PC-3 (cell line): ENCODE measurements around the gene APOA1. TPM values are rescaled to one million over a fixed set of nuclear protein-coding genes. Genes with fewer than 3 reads are reported as not detected.
A peak's percentile ranks its signal among the peaks of the same experiment; 100 is the strongest.

Experiments
- ATAC-seq: fragments of 200-7000 bp; cut with Tn5 transposase; 2 replicates; pipeline ENCODE4 v1.9.1; 2020; ENCODE audit warnings: mild to moderate bottlenecking, moderate library complexity
- Bru-seq: library from RNA; stranded (reverse); fragments of 400-500 nt; gene quantifications from one replicate; lab custom pipeline; 2021; lab: Mats Ljungman, UMichigan
- BruChase-seq, 2 experiments: library from RNA; stranded (reverse); fragments of 400-500 nt; gene quantifications; one replicate each; lab custom pipeline; 2021; lab: Mats Ljungman, UMichigan
- BruUV-seq: library from RNA; stranded (reverse); fragments of 400-500 nt; replicated peaks from 2 replicates; lab custom pipeline; 2021; lab: Mats Ljungman, UMichigan
- CTCF ChIA-PET: fragments of 300-600 bp; sonication (Branson Sonifier 250); formaldehyde crosslinking; loops from one replicate; lab custom pipeline; 2022; ENCODE audit warnings: antibody characterized with exemption; lab: Charles Lee
- POLR2A ChIA-PET: fragments of 300-600 bp; sonication (Branson Sonifier 250); formaldehyde crosslinking; loops from one replicate; lab custom pipeline; 2022; ENCODE audit warnings: antibody characterized with exemption; ENCODE audit not compliant: unreplicated experiment; lab: Charles Lee
- DNase-seq: peaks from one replicate; pipeline ENCODE4 v3.0.0-alpha.2; 2015
- H2AFZ ChIP-seq: fragments of 300-600 bp; sonication (generic); 2 replicates; pipeline ENCODE4 v1.6.0; 2016; ENCODE audit warnings: antibody characterized with exemption, low read length
- H3F3A ChIP-seq: fragments of 300-600 bp; sonication (generic); one replicate; pipeline ENCODE4 v1.6.0; 2017; ENCODE audit warnings: antibody characterized with exemption, low read length, control low read depth, mild to moderate bottlenecking; ENCODE audit not compliant: unreplicated experiment
- H3K27ac ChIP-seq: fragments of 300-600 bp; sonication (generic); 2 replicates; pipeline ENCODE4 v1.5.1; 2016; ENCODE audit warnings: mild to moderate bottlenecking, low read length
- H3K27me3 ChIP-seq: fragments of 300-600 bp; sonication (generic); 2 replicates; pipeline ENCODE4 v1.6.1; 2016; ENCODE audit warnings: low read length, mixed read lengths
- H3K36me3 ChIP-seq: fragments of 300-600 bp; sonication (generic); 2 replicates; pipeline ENCODE4 v1.6.1; 2016; ENCODE audit warnings: low read depth, mixed run types, low read length, mixed read lengths
- H3K4me1 ChIP-seq: fragments of 300-600 bp; sonication (generic); 2 replicates; pipeline ENCODE4 v1.5.1; 2016; ENCODE audit warnings: low read length; ENCODE audit not compliant: insufficient read depth
- H3K4me2 ChIP-seq: fragments of 300-600 bp; sonication (generic); 2 replicates; pipeline ENCODE4 v1.6.0; 2016; ENCODE audit warnings: low read length
- H3K4me3 ChIP-seq: fragments of 300-600 bp; sonication (generic); 2 replicates; pipeline ENCODE4 v1.5.1; 2016; ENCODE audit warnings: mild to moderate bottlenecking, low read length, mixed read lengths
- H3K79me2 ChIP-seq: fragments of 300-600 bp; sonication (generic); 2 replicates; pipeline ENCODE4 v1.6.1; 2017; ENCODE audit warnings: low read length, mixed read lengths
- H3K9ac ChIP-seq: fragments of 300-600 bp; sonication (generic); 2 replicates; pipeline ENCODE4 v1.6.0; 2016; ENCODE audit warnings: mild to moderate bottlenecking, low read length
- H3K9me2 ChIP-seq: fragments of 300-600 bp; sonication (generic); replicated peaks from 2 replicates; pipeline ENCODE4 v1.6.1; 2016; ENCODE audit warnings: mixed run types, low read length, mixed read lengths
- H3K9me3 ChIP-seq: fragments of 300-600 bp; sonication (generic); 2 replicates; pipeline ENCODE4 v1.6.1; 2016; ENCODE audit warnings: low read length, mixed read lengths
- H4K20me1 ChIP-seq: fragments of 300-600 bp; sonication (generic); 2 replicates; pipeline ENCODE4 v1.6.1; 2016; ENCODE audit warnings: low read length, mixed read lengths
- CTCF ChIP-seq: fragments of 300-600 bp; sonication (generic); conservative IDR thresholded peaks from 2 replicates; pipeline ENCODE4 v1.5.1; 2017; ENCODE audit warnings: antibody characterized with exemption, low read depth, mild to moderate bottlenecking, low read length
- EZH2 ChIP-seq: fragments of 300-600 bp; sonication (generic); IDR thresholded peaks from one replicate; pipeline ENCODE4 v1.6.1; 2017; ENCODE audit warnings: antibody characterized with exemption, mild to moderate bottlenecking, low read length; ENCODE audit not compliant: unreplicated experiment
- EZH2phosphoT487 ChIP-seq: fragments of 300-600 bp; sonication (generic); IDR thresholded peaks from 2 replicates; pipeline ENCODE4 v1.6.1; 2018; ENCODE audit warnings: mild to moderate bottlenecking, antibody characterized with exemption, low read length, borderline replicate concordance
- intact Hi-C: fragments of 100-400 bp; cut with micrococcal nuclease; formaldehyde crosslinking; loops from 2 replicates; pipeline ENCODE4 v1.9.0; 2023
- long read RNA-seq: library from polyadenylated mRNA; unstranded; transcript quantifications from one replicate; pipeline ENCODE4 v2.0.0, GENCODE V29; 2021; ENCODE audit not compliant: unreplicated experiment
- total RNA-seq: library from RNA; depleted of rRNA; stranded (reverse); fragments of >200 nt; gene quantifications from 2 replicates; pipeline ENCODE4 v1.2.3, GENCODE V29; 2014; rRNA removed

APOA1 gene
- total RNA-seq (0.33 TPM in 1 of 2 replicates, not detected in the other), Bru-seq, nascent RNA (percentile 22 among the genes with signal in this experiment), BruChase-seq, experiment 1, labeled RNA remaining after a 6-hour chase (percentile 21 among the genes with signal in this experiment), BruChase-seq, experiment 2, labeled RNA remaining after a 2-hour chase (not detected)
- long read RNA-seq, partial matches to known transcripts: 0 of 1 reads
- long read RNA-seq, other reads (novel, unspliced or antisense): 1 of 1 reads

- H3K9me2 ChIP-seq: no peaks in the 10 kb centered on the region
- CTCF ChIA-PET: interaction anchor here (2.3 kb wide), 1 partner anchor 50 kb away, joined by 16 read pairs; the partner anchor contains the start of gene ZPR1
- TF ChIP-seq EZH2: no peak
- no peak for TF ChIP-seq CTCF
- TF ChIP-seq EZH2phosphoT487: no peak
- H3K36me3 ChIP-seq: no peaks in the 10 kb centered on the region
- intact Hi-C loops: loop anchor here (5.0 kb wide), 1 partner anchor 65 kb away; the partner anchor contains the start of gene BUD13
- H3K4me3 ChIP-seq: no peak within 1 kb of the TSS
- BruUV-seq: no TSS peak
- no peaks in the 10 kb centered on the region for H3K79me2 ChIP-seq
- H3K9ac ChIP-seq: no peak within 1 kb of the TSS
- peak within 1 kb of the TSS; percentile 89; the same call in 1 of the 2 replicates for H3K4me2 ChIP-seq
- H3K27ac ChIP-seq: no peak within 1 kb of the TSS
- DNase-seq (no peak), ATAC-seq (no peak)
- no peaks in the 10 kb centered on the region for H4K20me1 ChIP-seq
- no peak within 1 kb of the TSS for H2AFZ ChIP-seq
- POLR2A ChIA-PET: interaction anchor here (0.6 kb wide), 1 partner anchor 30 kb away, joined by 3 read pairs; no protein-coding TSS in a partner anchor
- H3K9me3 ChIP-seq: no peaks in the 10 kb centered on the region
- peaks cover 7% of the 10 kb centered on the region for H3K4me1 ChIP-seq
- no peaks in the 10 kb centered on the region for H3F3A ChIP-seq
- no peaks in the 10 kb centered on the region for H3K27me3 ChIP-seq
These were observed at the start of gene APOA1 for GRCh38 chr11:116837231-116838091. TSS of gene APOA1 (minus strand) at chr11:116837622. CDS start at chr11:116837387, 235 bp downstream.

GRCh38 chr11:116885951-116886655 is 48.7 kb upstream of the APOA1 start:
- no TSS peak for BruUV-seq
- POLR2A ChIA-PET: no interaction called here
- no peaks in the 10 kb centered on the region for H3K9me2 ChIP-seq

More at GRCh38 chr11:116885951-116886655, 48.7 kb upstream of the APOA1 start:
- intact Hi-C loops: loop anchor here (10.0 kb wide), 1 partner anchor 129 kb away; no protein-coding TSS in a partner anchor
- H3K4me3 ChIP-seq: no peak overlapping the region
- no peak overlapping the region for H3K27ac ChIP-seq
- H3F3A ChIP-seq: no peaks in the 10 kb centered on the region
- no peak overlapping the region for H3K4me2 ChIP-seq
- H3K27me3 ChIP-seq: no peaks in the 10 kb centered on the region
- TF ChIP-seq CTCF (no peak), EZH2 (no peak), EZH2phosphoT487 (no peak)
- H3K9ac ChIP-seq: no peak overlapping the region
- peaks cover 13% of the 10 kb centered on the region; the same call in 1 of the 2 replicates for H3K4me1 ChIP-seq
- H3K36me3 ChIP-seq: no peaks in the 10 kb centered on the region
- CTCF ChIA-PET: no interaction called here
- ATAC-seq: no peak
- H2AFZ ChIP-seq: no peak overlapping the region
- no peaks in the 10 kb centered on the region for H3K79me2 ChIP-seq
- no peaks in the 10 kb centered on the region for H4K20me1 ChIP-seq
- no peak for DNase-seq
- H3K9me3 ChIP-seq: no peaks in the 10 kb centered on the region
